ENCODE results near the gene MYH7B.

The MYH7B gene

DNA sequence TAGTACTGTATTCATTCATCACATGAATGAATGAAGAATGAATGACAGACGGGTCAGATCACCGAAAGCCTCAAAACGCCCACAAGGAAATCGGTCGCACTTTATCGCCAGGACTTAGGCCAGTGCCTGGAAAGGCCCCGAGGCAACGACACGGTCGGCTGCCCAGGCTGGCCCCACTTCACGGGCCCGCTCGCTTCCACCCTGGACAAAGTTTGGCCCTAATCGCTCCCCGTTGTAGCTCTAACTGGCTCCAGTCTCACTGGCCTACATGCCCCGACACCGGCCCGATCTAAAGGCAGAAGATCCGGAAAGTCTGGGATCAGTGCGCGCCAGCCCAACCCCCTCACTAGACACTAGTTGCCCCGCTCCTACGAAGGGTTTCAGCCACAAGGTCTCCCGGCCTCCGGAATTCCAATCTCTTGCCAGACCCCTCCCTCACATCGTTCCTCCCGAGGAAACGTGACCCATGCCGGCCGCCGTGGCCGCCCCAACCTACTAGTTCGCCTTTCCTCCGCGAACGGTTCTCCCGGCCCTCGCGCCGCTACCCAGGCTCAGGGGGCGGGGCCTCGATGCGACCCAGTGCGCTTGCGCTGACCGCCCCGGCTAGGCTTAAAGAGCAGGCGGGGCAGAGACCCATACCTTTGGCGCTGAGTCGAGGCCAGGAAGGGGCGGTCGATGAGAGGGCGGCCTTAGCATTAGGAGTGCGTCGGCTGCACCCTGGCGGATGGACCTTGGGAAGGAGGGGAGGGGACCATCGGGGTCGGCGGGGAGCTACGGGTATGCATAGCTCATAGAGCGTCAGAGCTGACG lies at the start of gene MYH7B, which contains the start of gene GSS:
Gene MYH7B, plus strand, starts transcription at position 638 of the 810 bp plus-strand sequence. CDS start 22,138 bp downstream, outside the sequence.
Gene GSS, minus strand, starts transcription at position 576 of the 810 bp plus-strand sequence. CDS start 3,954 bp downstream, outside the sequence.
- H3K4me1 ChIP-seq: peaks cover 21% of the 10 kb centered on the region
- DNase-seq (ENCODE audit: low spot score in 2 of 2): peak; percentile 96 to 99
- H3K36me3 ChIP-seq (replicated peaks): peaks cover 11% of the 10 kb centered on the region
- no peaks in the 10 kb centered on the region for H3K27me3 ChIP-seq (ENCODE audit: low read depth)
- no peaks in the 10 kb centered on the region for H3K9me3 ChIP-seq
- peak within 1 kb of the TSS; percentile 66 for H3K4me3 ChIP-seq
- in situ Hi-C loops (cut with MboI; ENCODE audit: low sequenced_read_pairs): no loop called here

DNA sequence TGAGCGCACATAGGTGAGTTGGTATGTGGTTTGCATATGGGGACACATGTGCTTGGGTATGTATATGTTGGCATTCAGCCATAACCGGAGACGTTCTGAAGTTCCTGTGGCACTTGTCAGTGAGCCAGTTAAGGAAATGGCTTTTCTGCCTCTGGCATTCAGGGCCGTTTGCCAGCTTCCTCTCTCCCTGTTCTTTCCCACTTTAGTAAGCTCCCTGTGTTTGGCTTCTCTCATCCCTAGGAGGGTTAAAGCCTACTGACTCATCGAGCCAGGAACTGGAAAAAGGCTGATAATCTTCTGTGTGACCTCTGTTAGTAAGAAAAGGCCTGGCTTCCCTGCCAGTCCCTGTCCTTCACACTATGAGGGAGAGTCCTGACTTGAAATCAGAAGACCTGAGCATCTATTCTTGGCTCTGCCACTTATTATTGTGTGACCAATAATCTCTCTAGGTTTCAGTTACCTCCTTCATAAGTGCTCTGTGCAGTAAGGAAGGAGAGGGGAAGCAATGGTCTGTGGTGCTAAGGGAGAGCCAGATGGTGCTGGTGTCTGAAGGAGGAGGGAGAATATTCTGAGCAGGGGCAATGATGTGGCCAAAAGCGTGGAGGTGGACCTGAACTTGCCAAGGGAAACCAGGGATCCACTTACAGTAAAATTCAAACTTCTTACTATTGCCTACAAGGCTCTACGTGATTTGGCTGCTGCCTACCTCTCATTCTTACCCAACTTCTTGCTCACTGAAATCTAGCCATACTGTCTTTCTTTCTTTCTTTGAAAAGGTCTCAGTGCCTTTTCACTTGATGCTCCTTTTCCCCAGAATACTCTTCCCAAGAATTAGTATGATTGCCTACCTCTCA lies 47.8 kb upstream of the MYH7B start:
- DNase-seq (ENCODE audit: low spot score in 2 of 2): no peak

DNA sequence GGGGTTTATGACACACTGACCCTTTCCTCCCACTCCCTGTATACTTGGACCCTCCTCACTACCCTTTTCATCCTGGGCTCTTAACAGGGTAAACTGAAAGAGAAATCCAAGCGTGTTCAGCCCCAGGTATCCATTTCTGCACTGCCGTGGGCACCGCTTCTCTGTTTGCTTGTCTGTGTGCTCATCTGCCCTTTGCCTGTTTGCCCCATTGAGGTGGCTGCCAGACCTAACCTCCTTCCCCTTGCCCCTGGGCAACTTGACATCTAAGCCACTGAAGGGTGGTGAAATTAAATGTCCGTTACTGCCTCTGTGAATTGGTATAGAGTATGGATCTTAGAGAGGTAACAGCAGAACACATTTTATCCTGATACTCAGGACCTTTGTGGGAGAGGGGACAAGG lies 40.5 kb upstream of the MYH7B start:
- no peaks in the 10 kb centered on the region for H3K4me1 ChIP-seq
- no peak for DNase-seq (ENCODE audit: low spot score in 2 of 2)
- no peaks in the 10 kb centered on the region for H3K27me3 ChIP-seq (ENCODE audit: low read depth)
- no peak overlapping the region for H3K4me3 ChIP-seq
- H3K9me3 ChIP-seq: no peaks in the 10 kb centered on the region
- H3K36me3 ChIP-seq (replicated peaks): no peaks in the 10 kb centered on the region
- in situ Hi-C loops (cut with MboI; ENCODE audit: low sequenced_read_pairs): no loop called here

More for the DNA sequence above, 47.8 kb upstream of the MYH7B start:
- in situ Hi-C loops (cut with MboI; ENCODE audit: low sequenced_read_pairs): no loop called here
- Histone ChIP-seq H3K9me3 (no peaks in the 10 kb centered on the region), H3K4me1 (no peaks in the 10 kb centered on the region), H3K36me3 (replicated peaks) (no peaks in the 10 kb centered on the region), H3K27me3 (ENCODE audit: low read depth) (no peaks in the 10 kb centered on the region), H3K4me3 (no peak overlapping the region)

DNA sequence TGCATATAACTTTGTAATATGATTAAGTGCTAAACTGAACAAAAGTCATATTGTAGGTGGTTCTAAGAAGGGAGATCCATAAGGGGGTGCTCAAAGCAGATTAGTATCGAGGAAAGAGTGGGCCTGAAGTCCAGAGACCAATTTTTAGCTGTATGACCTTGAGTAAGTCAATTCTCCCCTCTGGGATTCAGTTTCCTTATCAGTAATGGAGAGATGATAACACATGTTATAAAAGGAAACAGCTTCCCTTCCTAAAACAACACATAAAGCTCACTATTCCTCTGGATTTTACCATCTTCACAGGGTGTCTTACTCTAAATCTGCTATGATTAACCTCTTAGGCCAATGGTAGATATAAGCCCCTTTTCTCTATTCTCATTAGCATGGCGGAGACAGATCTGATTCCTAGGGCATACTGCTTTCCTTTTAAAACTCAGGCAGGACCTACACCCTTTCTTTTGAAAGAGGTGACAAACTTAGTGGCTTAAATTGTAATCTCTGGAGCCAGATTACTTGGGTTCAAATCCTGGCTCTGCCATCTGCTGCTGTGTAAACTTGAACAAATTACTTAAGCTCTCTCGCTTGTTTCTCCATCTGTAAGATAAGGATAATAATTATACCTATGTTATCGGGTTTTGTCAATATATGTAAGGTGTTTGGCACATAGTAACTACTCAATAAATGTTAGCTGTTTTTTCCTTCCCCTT lies 39.8 kb upstream of the MYH7B start:
- no peaks in the 10 kb centered on the region for H3K36me3 ChIP-seq (replicated peaks)
- DNase-seq (ENCODE audit: low spot score in 2 of 2): no peak
- in situ Hi-C loops (cut with MboI; ENCODE audit: low sequenced_read_pairs): no loop called here
- H3K4me1 ChIP-seq: no peaks in the 10 kb centered on the region
- H3K9me3 ChIP-seq: no peaks in the 10 kb centered on the region
- no peaks in the 10 kb centered on the region for H3K27me3 ChIP-seq (ENCODE audit: low read depth)
- no peak overlapping the region for H3K4me3 ChIP-seq

DNA sequence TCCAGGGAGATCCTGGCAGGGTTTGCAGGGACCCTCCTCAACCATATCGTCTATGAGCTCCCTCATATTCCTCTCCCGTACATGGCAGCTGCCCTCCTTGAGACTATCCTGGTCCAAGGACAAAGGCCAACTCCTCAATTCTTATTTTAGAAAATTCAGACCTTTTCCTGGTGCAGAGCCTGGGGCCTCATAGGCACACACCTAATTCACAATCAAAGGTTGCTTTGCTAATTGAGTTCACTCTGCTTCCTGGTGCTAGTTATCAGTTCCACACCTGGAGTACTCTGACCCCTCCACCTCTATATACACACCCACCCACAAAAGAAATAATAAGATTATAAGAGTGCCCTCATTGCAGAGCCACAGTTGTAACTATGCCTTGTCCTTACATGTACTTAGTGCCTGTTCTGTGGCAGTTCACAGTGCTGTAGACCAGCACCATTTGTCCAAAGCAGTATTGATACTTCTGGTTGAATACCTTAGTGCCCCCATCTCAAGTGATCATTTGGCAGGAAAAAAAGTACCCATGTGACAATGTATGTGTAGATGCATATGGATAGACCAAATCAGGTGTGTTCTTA lies 38.8 kb upstream of the MYH7B start:
- H3K4me3 ChIP-seq: no peak overlapping the region
- H3K36me3 ChIP-seq (replicated peaks): peaks cover 5% of the 10 kb centered on the region; the same call in 1 of the 2 replicates
- H3K9me3 ChIP-seq: no peaks in the 10 kb centered on the region
- in situ Hi-C loops (cut with MboI; ENCODE audit: low sequenced_read_pairs): no loop called here
- H3K4me1 ChIP-seq: no peaks in the 10 kb centered on the region
- H3K27me3 ChIP-seq (ENCODE audit: low read depth): no peaks in the 10 kb centered on the region
- DNase-seq (ENCODE audit: low spot score in 2 of 2): no peak

DNA sequence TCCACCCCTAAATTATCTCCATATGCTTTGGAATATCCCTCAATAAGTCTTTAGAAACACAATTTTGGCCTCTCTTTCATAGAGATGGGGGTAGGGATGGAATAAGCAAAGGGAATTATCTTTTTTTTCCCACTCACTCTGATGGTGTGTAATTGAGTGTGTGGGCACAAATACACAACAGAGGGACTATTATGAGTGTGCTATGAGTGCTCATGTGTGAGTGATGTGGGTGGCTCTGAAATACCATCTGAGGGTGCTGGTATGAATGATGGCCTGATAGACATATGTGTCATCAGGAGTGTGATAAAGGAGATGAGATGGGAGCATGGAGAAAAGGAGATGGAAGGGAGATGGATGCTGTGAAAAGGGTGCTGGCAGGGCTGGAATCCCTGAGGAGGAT lies 35.6 kb upstream of the MYH7B start:
- H3K9me3 ChIP-seq: 0 out of 2 replicates have a peak, but pooled peaks cover 3% of the 10 kb centered on the region
- in situ Hi-C loops (cut with MboI; ENCODE audit: low sequenced_read_pairs): no loop called here
- peaks cover 12% of the 10 kb centered on the region for H3K36me3 ChIP-seq (replicated peaks)
- no peaks in the 10 kb centered on the region for H3K27me3 ChIP-seq (ENCODE audit: low read depth)
- no peaks in the 10 kb centered on the region for H3K4me1 ChIP-seq
- no peak overlapping the region for H3K4me3 ChIP-seq
- DNase-seq (ENCODE audit: low spot score in 2 of 2): no peak

DNA sequence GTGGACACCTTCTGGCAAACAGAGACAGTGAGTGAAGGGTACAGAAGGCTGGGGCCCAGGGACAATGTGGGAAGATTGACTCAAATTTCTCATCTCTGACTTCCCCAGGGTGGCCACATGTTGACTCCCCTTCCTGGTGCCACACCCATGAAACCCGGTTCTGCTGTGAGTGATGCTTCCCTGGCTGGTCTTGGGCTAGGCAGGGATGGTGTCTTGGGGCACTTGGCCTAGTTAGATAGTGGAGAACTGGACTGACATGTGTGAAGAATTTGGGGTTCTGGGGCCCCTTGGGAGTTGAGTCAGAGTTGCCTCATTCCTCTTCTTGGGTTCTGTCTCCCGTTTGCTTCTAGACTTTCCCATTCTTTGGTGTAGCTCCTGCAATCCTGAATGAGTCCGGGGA lies 34.2 kb upstream of the MYH7B start:
- H3K4me3 ChIP-seq: no peak overlapping the region
- H3K36me3 ChIP-seq (replicated peaks): peaks cover 24% of the 10 kb centered on the region
- in situ Hi-C loops (cut with MboI; ENCODE audit: low sequenced_read_pairs): no loop called here

DNA sequence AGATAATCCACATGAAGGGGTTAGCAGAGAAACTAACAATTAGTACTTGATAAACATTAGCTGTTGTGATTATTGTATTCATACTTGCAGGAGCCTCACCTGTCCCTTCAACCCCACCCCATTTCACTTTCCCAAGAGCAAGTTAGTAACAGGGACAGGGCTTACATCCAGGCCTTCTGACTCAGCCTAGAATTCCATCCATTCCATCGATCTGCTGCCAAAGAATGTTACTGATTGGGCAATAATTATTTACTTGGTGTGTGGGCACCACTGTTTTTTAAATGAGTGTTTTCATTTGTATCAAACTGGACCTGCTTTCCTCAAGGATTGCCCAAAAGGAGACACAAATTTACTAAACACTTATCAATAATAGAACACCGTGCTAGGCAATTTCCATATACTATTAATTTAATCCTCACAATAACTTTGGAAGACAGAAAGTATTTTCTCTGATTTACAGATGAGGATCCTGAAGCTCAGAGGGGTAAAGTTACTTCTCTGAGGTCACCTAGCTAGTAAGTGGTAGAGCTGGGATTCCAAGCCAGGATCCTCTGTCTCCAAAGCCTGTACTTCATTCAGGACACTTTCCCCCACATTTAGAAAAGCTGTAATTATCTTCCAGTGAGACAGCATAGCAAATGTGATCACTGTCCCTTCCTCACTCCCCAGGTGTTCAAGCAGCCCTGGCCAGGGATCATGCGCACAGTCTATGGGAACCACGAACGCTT lies 32.9 kb upstream of the MYH7B start:
- Histone ChIP-seq H3K36me3 (replicated peaks) (peaks cover 38% of the 10 kb centered on the region), H3K4me3 (no peak overlapping the region), H3K4me1 (no peaks in the 10 kb centered on the region), H3K27me3 (ENCODE audit: low read depth) (no peaks in the 10 kb centered on the region), H3K9me3 (0 out of 2 replicates have a peak, but pooled peaks cover 3% of the 10 kb centered on the region)
- no peak for DNase-seq (ENCODE audit: low spot score in 2 of 2)
- in situ Hi-C loops (cut with MboI; ENCODE audit: low sequenced_read_pairs): no loop called here

More for the DNA sequence above, 34.2 kb upstream of the MYH7B start:
- Histone ChIP-seq H3K27me3 (ENCODE audit: low read depth) (no peaks in the 10 kb centered on the region), H3K4me1 (no peaks in the 10 kb centered on the region), H3K9me3 (0 out of 2 replicates have a peak, but pooled peaks cover 3% of the 10 kb centered on the region)
- DNase-seq (ENCODE audit: low spot score in 2 of 2): no peak

DNA sequence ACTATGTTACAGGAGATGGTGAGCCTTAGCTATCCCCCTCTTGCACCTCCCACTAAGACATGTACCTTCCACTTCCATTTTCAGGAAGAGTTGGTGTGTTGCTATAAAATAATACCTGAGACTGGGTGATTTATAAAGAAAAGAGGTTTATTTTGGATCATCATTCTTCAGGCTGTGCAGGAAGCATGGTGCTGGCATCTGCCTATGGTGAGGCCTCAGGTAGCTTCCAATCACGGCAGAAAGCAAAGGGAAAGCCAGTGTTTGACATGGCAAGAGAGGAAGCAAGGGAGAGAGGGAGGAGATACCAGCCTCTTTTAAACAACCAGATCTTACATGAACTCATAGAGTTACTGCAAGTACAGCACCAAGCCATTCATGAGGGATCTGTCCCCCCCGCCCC lies 32.3 kb upstream of the MYH7B start:
- no peak overlapping the region for H3K4me3 ChIP-seq
- H3K4me1 ChIP-seq: no peaks in the 10 kb centered on the region
- H3K9me3 ChIP-seq: 0 out of 2 replicates have a peak, but pooled peaks cover 3% of the 10 kb centered on the region
- in situ Hi-C loops (cut with MboI; ENCODE audit: low sequenced_read_pairs): no loop called here
- DNase-seq (ENCODE audit: low spot score in 2 of 2): no peak
- H3K27me3 ChIP-seq (ENCODE audit: low read depth): no peaks in the 10 kb centered on the region
- H3K36me3 ChIP-seq (replicated peaks): peaks cover 44% of the 10 kb centered on the region

DNA sequence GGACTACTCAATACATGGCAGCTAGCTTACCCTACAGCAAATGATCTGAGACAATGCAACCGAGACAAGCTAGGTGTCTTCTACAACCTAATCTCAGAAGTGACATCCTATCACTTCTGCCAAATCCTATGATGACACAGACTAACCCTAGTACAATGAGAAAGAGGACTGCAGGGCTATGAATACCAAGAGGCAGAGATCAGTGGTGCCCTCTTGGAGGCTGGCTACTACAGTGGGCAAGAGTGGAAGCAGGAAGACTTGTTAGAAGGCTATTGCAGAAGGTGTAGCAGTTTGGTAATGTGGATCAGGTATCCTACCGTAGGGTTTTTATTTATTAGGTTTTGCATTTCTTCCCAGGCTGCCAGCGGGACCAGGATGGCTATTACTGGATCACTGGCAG lies 30.3 kb upstream of the MYH7B start:
- Histone ChIP-seq H3K4me3 (no peak overlapping the region), H3K4me1 (no peaks in the 10 kb centered on the region), H3K27me3 (ENCODE audit: low read depth) (no peaks in the 10 kb centered on the region), H3K9me3 (0 out of 2 replicates have a peak, but pooled peaks cover 3% of the 10 kb centered on the region), H3K36me3 (replicated peaks) (peaks cover 62% of the 10 kb centered on the region)
- DNase-seq (ENCODE audit: low spot score in 2 of 2): no peak
- in situ Hi-C loops (cut with MboI; ENCODE audit: low sequenced_read_pairs): no loop called here

DNA sequence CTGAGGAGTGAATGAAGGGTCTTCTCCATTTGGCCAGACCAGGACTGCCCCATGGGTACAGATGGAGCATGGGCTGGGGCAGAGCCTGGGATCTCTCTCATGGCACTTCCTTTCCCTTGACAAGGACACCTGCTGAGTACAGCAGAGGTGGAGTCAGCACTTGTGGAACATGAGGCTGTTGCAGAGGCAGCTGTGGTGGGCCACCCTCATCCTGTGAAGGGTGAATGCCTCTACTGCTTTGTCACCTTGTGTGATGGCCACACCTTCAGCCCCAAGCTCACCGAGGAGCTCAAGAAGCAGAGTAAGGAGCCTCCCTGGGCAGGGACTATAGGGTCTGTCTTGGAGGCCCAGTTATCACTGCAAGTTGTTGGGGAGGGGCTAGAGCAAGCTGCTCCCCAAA lies 29.7 kb upstream of the MYH7B start:
- Histone ChIP-seq H3K36me3 (replicated peaks) (peaks cover 67% of the 10 kb centered on the region), H3K4me1 (no peaks in the 10 kb centered on the region), H3K27me3 (ENCODE audit: low read depth) (no peaks in the 10 kb centered on the region), H3K4me3 (no peak overlapping the region), H3K9me3 (0 out of 2 replicates have a peak, but pooled peaks cover 3% of the 10 kb centered on the region)
- DNase-seq (ENCODE audit: low spot score in 2 of 2): no peak
- in situ Hi-C loops (cut with MboI; ENCODE audit: low sequenced_read_pairs): no loop called here

DNA sequence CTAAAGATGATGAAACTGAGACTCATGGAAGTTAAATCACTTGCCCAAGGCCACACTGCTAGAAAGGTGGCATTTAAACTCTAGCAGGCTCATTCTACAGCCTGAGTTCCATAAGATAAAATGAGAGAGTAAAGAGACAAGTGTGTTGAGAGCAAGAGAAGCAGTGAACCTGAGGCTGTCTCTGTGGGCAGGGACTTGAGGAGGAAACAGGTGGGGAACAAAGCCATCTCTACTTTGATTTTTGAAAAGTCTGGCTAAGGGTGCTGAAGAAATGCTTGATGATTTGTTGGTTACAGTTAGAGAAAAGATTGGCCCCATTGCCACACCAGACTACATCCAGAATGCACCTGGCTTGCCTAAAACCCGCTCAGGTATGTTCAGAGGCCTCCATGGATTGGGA lies 29.1 kb upstream of the MYH7B start:
- in situ Hi-C loops (cut with MboI; ENCODE audit: low sequenced_read_pairs): no loop called here
- no peaks in the 10 kb centered on the region for H3K27me3 ChIP-seq (ENCODE audit: low read depth)

More for the DNA sequence above, 29.1 kb upstream of the MYH7B start:
- no peak for DNase-seq (ENCODE audit: low spot score in 2 of 2)
- peaks cover 67% of the 10 kb centered on the region for H3K36me3 ChIP-seq (replicated peaks)
- 0 out of 2 replicates have a peak, but pooled peaks cover 3% of the 10 kb centered on the region for H3K9me3 ChIP-seq
- H3K4me1 ChIP-seq: no peaks in the 10 kb centered on the region
- H3K4me3 ChIP-seq: no peak overlapping the region
